NB4 (cell line): ENCODE results near the gene RIPOR3.
A peak's percentile ranks its signal among the peaks of the same experiment; 100 is the strongest.
"Not testable (repeated sequence)": the region's sequence is repeated elsewhere in the genome, so short reads cannot be mapped to it uniquely, and the experiment has no call there.

Experiments used
- DNase-seq: peaks from one replicate; pipeline ENCODE4 v3.0.0; 2010; ENCODE audit warnings: low read depth
- H3K4me3 ChIP-seq: one replicate; pipeline ENCODE4 v1.5.1; 2011; ENCODE audit warnings: mild to moderate bottlenecking, low read depth, low read length, moderate library complexity
- CTCF ChIP-seq: IDR thresholded peaks from one replicate; pipeline ENCODE4 v1.5.1; 2012; ENCODE audit warnings: low read depth, low read length
- MAX ChIP-seq: IDR thresholded peaks from 2 replicates; pipeline ENCODE4 v1.6.1; 2011; ENCODE audit warnings: low read depth, low read length
- MYC ChIP-seq: IDR thresholded peaks from 2 replicates; pipeline ENCODE4 v1.6.1; 2011; ENCODE audit warnings: low read depth, low read length
- POLR2A ChIP-seq: IDR thresholded peaks from 2 replicates; pipeline ENCODE4 v1.6.1; 2011; ENCODE audit warnings: mild to moderate bottlenecking; ENCODE audit not compliant: insufficient read length; ENCODE audit errors: extremely low read depth

The RIPOR3 gene

GRCh38 chr20:50676858-50677257 is 14.5 kb downstream of the RIPOR3 start:
- TF ChIP-seq POLR2A, result no peak
- TF ChIP-seq CTCF, result no peak
- no peak for TF ChIP-seq MYC
- TF ChIP-seq MAX, result no peak
- H3K4me3 ChIP-seq, result no peak overlapping the region
- DNase-seq, result no peak

- H3K4me3 ChIP-seq, DNase-seq: not testable (repeated sequence)
Measured at GRCh38 chr20:50676377-50676731, 15.0 kb downstream of the RIPOR3 start.

GRCh38 chr20:50675671-50676376 is 15.5 kb downstream of the RIPOR3 start:
- DNase-seq, result peak; percentile 85
- TF ChIP-seq POLR2A, result no peak
- 0 out of 2 replicates have a peak, but pooled peaks have one; percentile 25 for TF ChIP-seq MYC
- no peak overlapping the region for H3K4me3 ChIP-seq

- no peak for DNase-seq
- no peak overlapping the region for H3K4me3 ChIP-seq
- TF ChIP-seq POLR2A (no peak), CTCF (no peak), MYC (no peak), MAX (no peak)
Measured at GRCh38 chr20:50674138-50674825, 17.1 kb downstream of the RIPOR3 start.

- TF ChIP-seq POLR2A (no peak), MAX (no peak), CTCF (no peak), MYC (no peak)
- H3K4me3 ChIP-seq, result no peak overlapping the region
- no peak for DNase-seq
Measured at GRCh38 chr20:50673466-50674137, 17.7 kb downstream of the RIPOR3 start.

- TF ChIP-seq MYC, result no peak
- no peak for TF ChIP-seq POLR2A
- no peak for TF ChIP-seq CTCF
- no peak for TF ChIP-seq MAX
- no peak for DNase-seq
- no peak overlapping the region for H3K4me3 ChIP-seq
Measured at GRCh38 chr20:50673146-50673465, 18.2 kb downstream of the RIPOR3 start.
